Activated T-helper 17 cell treated with anti-CD3 and anti-CD28 coated beads, Interleukin-2, amount 50 U/mL, for 72 hours (primary cell): ENCODE results near the gene MYH11. TPM values are rescaled to one million over a fixed set of nuclear protein-coding genes. Genes with fewer than 3 reads are reported as not detected.
"Not testable (repeated sequence)": the region's sequence is repeated elsewhere in the genome, so short reads cannot be mapped to it uniquely, and the experiment has no call there.

Source experiments
- ATAC-seq: fragments of 150-1000 bp; cut with Tn5 transposase; replicated peaks from 2 replicates; pipeline ENCODE4 v1.10.0; 2021; ENCODE audit warnings: mild to moderate bottlenecking, moderate library complexity
- H3K27ac Mint-ChIP-seq: one replicate; pipeline ENCODE4 v1.8.0; 2022; ENCODE audit warnings: mixed read lengths
- H3K27me3 Mint-ChIP-seq: one replicate; pipeline ENCODE4 v1.8.0; 2022; ENCODE audit warnings: mixed read lengths
- H3K36me3 Mint-ChIP-seq: one replicate; pipeline ENCODE4 v1.8.0; 2022; ENCODE audit warnings: low read depth, mild to moderate bottlenecking, mixed read lengths
- H3K4me1 Mint-ChIP-seq: one replicate; pipeline ENCODE4 v1.8.0; 2022; ENCODE audit warnings: mixed read lengths
- H3K4me3 Mint-ChIP-seq: one replicate; pipeline ENCODE4 v1.8.0; 2022; ENCODE audit warnings: mild to moderate bottlenecking, mixed read lengths
- H3K9me3 Mint-ChIP-seq: one replicate; pipeline ENCODE4 v1.8.0; 2022; ENCODE audit warnings: mixed read lengths
- total RNA-seq, 2 donors: library from RNA; stranded (reverse); gene quantifications; one replicate each; pipeline ENCODE4 v1.2.3, GENCODE V29; 2022

The MYH11 gene
- total RNA-seq, 2 donors from 2014 or later, result not detected

- no peak for ATAC-seq
- Mint-ChIP-seq H3K27me3 (peaks cover 28% of the 10 kb centered on the region), H3K4me1 (peaks cover 6% of the 10 kb centered on the region), H3K27ac (no peak overlapping the region), H3K9me3 (no peaks in the 10 kb centered on the region), H3K36me3 (no peaks in the 10 kb centered on the region), H3K4me3 (no peak overlapping the region)
These were observed 2.3 kb upstream of the MYH11 start for GRCh38 chr16:15858921-15859668.

- H3K4me3 Mint-ChIP-seq, result peak overlapping the region; percentile 42
- no peaks in the 10 kb centered on the region for H3K9me3 Mint-ChIP-seq
- peaks cover 32% of the 10 kb centered on the region for H3K27me3 Mint-ChIP-seq
- peaks cover 6% of the 10 kb centered on the region for H3K4me1 Mint-ChIP-seq
- no peak for ATAC-seq
- no peaks in the 10 kb centered on the region for H3K36me3 Mint-ChIP-seq
- H3K27ac Mint-ChIP-seq, result no peak overlapping the region
These were observed 1.1 kb upstream of the MYH11 start for GRCh38 chr16:15857724-15858560.

GRCh38 chr16:15856182-15856581 is 646 bp downstream of the MYH11 start:
- no peak for ATAC-seq
- H3K27me3 Mint-ChIP-seq, result peaks cover 32% of the 10 kb centered on the region

GRCh38 chr16:15855704-15856003 is 1.2 kb downstream of the MYH11 start:
- Mint-ChIP-seq H3K36me3 (no peaks in the 10 kb centered on the region), H3K4me1 (peaks cover 6% of the 10 kb centered on the region), H3K9me3 (no peaks in the 10 kb centered on the region), H3K27ac (no peak overlapping the region), H3K4me3 (no peak overlapping the region), H3K27me3 (peaks cover 32% of the 10 kb centered on the region)
- no peak for ATAC-seq

More at GRCh38 chr16:15856182-15856581, 646 bp downstream of the MYH11 start:
- no peaks in the 10 kb centered on the region for H3K9me3 Mint-ChIP-seq
- no peaks in the 10 kb centered on the region for H3K36me3 Mint-ChIP-seq
- no peak overlapping the region for H3K4me3 Mint-ChIP-seq
- no peak overlapping the region for H3K27ac Mint-ChIP-seq
- H3K4me1 Mint-ChIP-seq, result peaks cover 6% of the 10 kb centered on the region

GRCh38 chr16:15854906-15855703 is 1.7 kb downstream of the MYH11 start:
- Mint-ChIP-seq H3K27ac (no peak overlapping the region), H3K36me3 (no peaks in the 10 kb centered on the region), H3K4me1 (peaks cover 6% of the 10 kb centered on the region), H3K9me3 (no peaks in the 10 kb centered on the region), H3K27me3 (peaks cover 32% of the 10 kb centered on the region), H3K4me3 (no peak overlapping the region)
- ATAC-seq, result no peak

DNA sequence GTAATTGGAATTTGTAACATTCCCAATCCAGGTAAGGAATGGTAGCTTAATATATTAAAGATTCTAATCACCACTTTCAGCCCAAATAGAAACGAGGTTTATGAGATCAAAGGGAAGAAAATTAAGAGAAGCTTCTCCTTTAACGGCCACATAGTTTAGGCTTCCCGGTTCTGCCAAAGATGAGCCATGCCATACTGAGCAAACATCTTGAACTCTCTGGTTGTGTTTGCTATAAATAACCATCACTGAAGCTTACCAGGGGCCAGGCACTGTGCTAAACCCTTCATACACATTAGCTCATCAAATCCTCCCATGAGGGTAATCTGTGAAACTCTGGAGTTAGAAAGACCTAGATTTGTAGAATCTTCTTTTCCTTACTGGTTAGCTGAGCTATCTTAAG is 2.8 kb downstream of the MYH11 start:
- ATAC-seq, result no peak
- H3K36me3 Mint-ChIP-seq, result no peaks in the 10 kb centered on the region
- H3K27me3 Mint-ChIP-seq, result peaks cover 28% of the 10 kb centered on the region
- H3K4me3 Mint-ChIP-seq, result no peak overlapping the region
- H3K27ac Mint-ChIP-seq, result no peak overlapping the region
- H3K9me3 Mint-ChIP-seq, result no peaks in the 10 kb centered on the region
- H3K4me1 Mint-ChIP-seq, result peaks cover 6% of the 10 kb centered on the region

- H3K27ac Mint-ChIP-seq, result peak overlapping the region; percentile 62
- ATAC-seq, result no peak
- peaks cover 5% of the 10 kb centered on the region for H3K4me1 Mint-ChIP-seq
- H3K27me3 Mint-ChIP-seq, result peaks cover 24% of the 10 kb centered on the region
- no peaks in the 10 kb centered on the region for H3K9me3 Mint-ChIP-seq
- H3K36me3 Mint-ChIP-seq, result no peaks in the 10 kb centered on the region
- no peak overlapping the region for H3K4me3 Mint-ChIP-seq
These were observed 3.8 kb downstream of the MYH11 start for GRCh38 chr16:15853021-15853420.

- not testable (repeated sequence) for H3K9me3 Mint-ChIP-seq, ATAC-seq, H3K4me1 Mint-ChIP-seq, H3K27ac Mint-ChIP-seq, H3K4me3 Mint-ChIP-seq, H3K27me3 Mint-ChIP-seq, H3K36me3 Mint-ChIP-seq
These were observed 6.3 kb downstream of the MYH11 start for GRCh38 chr16:15850555-15850954.

GRCh38 chr16:15849209-15849981 is 7.4 kb downstream of the MYH11 start:
- ATAC-seq, result no peak
- no peak overlapping the region for H3K4me3 Mint-ChIP-seq
- H3K9me3 Mint-ChIP-seq, result no peaks in the 10 kb centered on the region
- peaks cover 8% of the 10 kb centered on the region for H3K27me3 Mint-ChIP-seq
- H3K4me1 Mint-ChIP-seq, result no peaks in the 10 kb centered on the region
- H3K27ac Mint-ChIP-seq, result no peak overlapping the region
- no peaks in the 10 kb centered on the region for H3K36me3 Mint-ChIP-seq

DNA sequence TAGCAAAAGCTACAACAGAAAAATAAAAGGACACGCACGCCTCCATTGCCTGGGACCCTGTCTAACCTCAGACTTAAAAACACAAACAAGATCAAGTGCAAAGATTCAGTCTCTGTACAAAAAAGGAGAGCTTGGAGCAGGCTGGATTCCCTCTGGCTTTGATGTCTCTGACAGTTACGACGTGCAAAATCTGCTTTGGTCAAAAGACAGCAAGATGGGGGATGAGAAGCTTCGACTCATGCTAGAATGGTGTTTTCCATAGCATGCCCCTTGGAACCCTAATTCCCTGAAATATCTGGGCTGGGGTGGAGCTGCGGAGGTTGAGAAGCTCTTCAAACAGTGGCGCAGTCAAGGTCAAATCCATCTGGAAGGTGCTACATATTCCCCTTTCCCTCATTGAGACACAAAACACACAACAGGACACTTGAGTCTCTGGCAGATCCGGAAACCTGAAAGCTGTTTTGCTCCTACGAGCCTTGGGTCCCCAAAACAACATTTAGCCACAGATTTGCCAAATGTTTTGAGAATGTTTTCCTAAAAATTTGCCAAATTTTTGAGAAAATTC is 9.1 kb downstream of the MYH11 start:
- H3K36me3 Mint-ChIP-seq, result no peaks in the 10 kb centered on the region
- no peak overlapping the region for H3K27ac Mint-ChIP-seq
- no peaks in the 10 kb centered on the region for H3K9me3 Mint-ChIP-seq
- no peaks in the 10 kb centered on the region for H3K4me1 Mint-ChIP-seq
- peaks cover 4% of the 10 kb centered on the region for H3K27me3 Mint-ChIP-seq
- H3K4me3 Mint-ChIP-seq, result no peak overlapping the region
- no peak for ATAC-seq

DNA sequence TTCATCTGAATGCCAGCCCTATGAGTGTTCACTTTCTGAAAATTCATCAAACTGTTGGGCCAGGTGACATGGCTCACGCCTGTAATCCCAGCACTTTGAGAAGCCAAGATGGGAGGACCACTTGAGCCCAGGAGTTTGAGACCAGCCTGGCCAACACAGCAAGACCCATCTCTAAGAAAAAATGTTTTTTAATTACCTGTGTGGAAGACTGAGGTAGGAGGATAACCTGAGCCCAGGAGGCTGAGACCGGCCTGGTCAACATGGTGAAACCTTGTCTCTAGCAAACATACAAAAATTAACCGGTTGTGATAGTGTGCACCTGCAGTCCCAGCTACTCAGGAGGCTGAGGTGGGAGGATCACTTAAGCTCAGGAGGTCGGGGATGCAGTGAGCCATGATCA is 10.3 kb downstream of the MYH11 start:
- H3K27ac Mint-ChIP-seq, result no peak overlapping the region
- no peak for ATAC-seq
- H3K27me3 Mint-ChIP-seq, result peaks cover 4% of the 10 kb centered on the region
- H3K4me1 Mint-ChIP-seq, result no peaks in the 10 kb centered on the region
- no peaks in the 10 kb centered on the region for H3K9me3 Mint-ChIP-seq
- no peaks in the 10 kb centered on the region for H3K36me3 Mint-ChIP-seq
- H3K4me3 Mint-ChIP-seq, result no peak overlapping the region

DNA sequence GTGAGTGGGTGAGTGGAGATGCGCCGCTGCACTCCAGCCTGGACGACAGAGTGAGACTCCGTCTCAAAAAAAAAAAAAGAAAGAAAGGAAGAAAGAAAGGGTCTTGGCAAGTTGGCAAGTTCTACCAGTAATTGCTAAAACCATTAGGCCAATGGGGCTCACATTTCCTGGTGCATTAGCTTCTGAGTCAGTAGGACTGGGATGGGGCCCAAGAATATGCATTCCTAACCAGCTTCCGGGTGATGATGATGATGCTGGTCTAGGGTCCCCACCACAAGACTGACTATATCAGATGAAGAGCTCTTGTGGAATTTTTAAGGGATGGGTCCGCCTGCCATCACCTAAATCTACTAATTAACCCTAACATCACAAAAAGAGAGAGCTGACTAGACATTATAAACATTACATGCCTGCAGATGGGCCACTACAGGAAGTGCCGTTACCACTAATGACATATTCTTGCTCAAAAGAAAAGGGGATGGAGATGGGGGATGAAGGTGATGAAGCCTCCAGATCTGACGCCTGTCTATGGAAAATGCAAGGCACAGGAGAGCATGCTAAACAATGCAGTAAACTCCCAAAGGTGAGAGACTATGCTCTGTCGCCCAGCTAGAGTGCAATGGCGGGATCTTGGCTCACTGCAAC is 13.1 kb downstream of the MYH11 start:
- no peaks in the 10 kb centered on the region for H3K36me3 Mint-ChIP-seq
- no peak for ATAC-seq
- no peaks in the 10 kb centered on the region for H3K4me1 Mint-ChIP-seq
- H3K27ac Mint-ChIP-seq, result no peak overlapping the region
- no peak overlapping the region for H3K4me3 Mint-ChIP-seq
- no peaks in the 10 kb centered on the region for H3K9me3 Mint-ChIP-seq
- H3K27me3 Mint-ChIP-seq, result peaks cover 4% of the 10 kb centered on the region

- ATAC-seq, H3K4me3 Mint-ChIP-seq, H3K4me1 Mint-ChIP-seq, H3K36me3 Mint-ChIP-seq, H3K27ac Mint-ChIP-seq, H3K27me3 Mint-ChIP-seq, H3K9me3 Mint-ChIP-seq: not testable (repeated sequence)
These were observed 17.6 kb downstream of the MYH11 start for GRCh38 chr16:15839204-15839603.
